Measurements from ENCODE around the gene STARD4. TPM values are rescaled to one million over a fixed set of nuclear protein-coding genes. Genes with fewer than 3 reads are reported as not detected.

Gene STARD4, protein sequence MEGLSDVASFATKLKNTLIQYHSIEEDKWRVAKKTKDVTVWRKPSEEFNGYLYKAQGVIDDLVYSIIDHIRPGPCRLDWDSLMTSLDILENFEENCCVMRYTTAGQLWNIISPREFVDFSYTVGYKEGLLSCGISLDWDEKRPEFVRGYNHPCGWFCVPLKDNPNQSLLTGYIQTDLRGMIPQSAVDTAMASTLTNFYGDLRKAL
- 49.1 and 74.8 TPM in 2 replicates for total RNA-seq (2012; rRNA removed)

- H3K9me3 ChIP-seq (replicated peaks; ENCODE audit: low read length) = no peaks in the 10 kb centered on the region
- H3K36me3 ChIP-seq (ENCODE audit: insufficient read depth, low read length) = no peaks in the 10 kb centered on the region
- peaks cover 18% of the 10 kb centered on the region for H3K4me1 ChIP-seq (ENCODE audit: control insufficient read depth, insufficient read depth, low read length)
- H3K4me3 ChIP-seq (ENCODE audit: low read length) = peak within 1 kb of the TSS; percentile 94
- peak within 1 kb of the TSS; percentile 89 for H3K4me2 ChIP-seq (ENCODE audit: low read length)
- no peaks in the 10 kb centered on the region for H3K27me3 ChIP-seq (ENCODE audit: control insufficient read depth, insufficient read depth, low read length)
- H3K9ac ChIP-seq (ENCODE audit: low read depth, low read length) = peak within 1 kb of the TSS; percentile 91
Measured at GRCh38 chr5:111512375-111513130, at the start of gene STARD4. Gene STARD4, minus strand, starts transcription at chr5:111512535. Its CDS starts 5,102 bp downstream, at chr5:111507433.

GRCh38 chr5:111559680-111560079 lies 47.3 kb upstream of the STARD4 start:
- no peaks in the 10 kb centered on the region for H3K27me3 ChIP-seq (ENCODE audit: control insufficient read depth, insufficient read depth, low read length)
- no peaks in the 10 kb centered on the region for H3K36me3 ChIP-seq (ENCODE audit: insufficient read depth, low read length)
- H3K9me3 ChIP-seq (replicated peaks; ENCODE audit: low read length) = no peaks in the 10 kb centered on the region
- no peak overlapping the region for H3K4me3 ChIP-seq (ENCODE audit: low read length)
- H3K9ac ChIP-seq (ENCODE audit: low read depth, low read length) = no peak overlapping the region
- no peaks in the 10 kb centered on the region for H3K4me1 ChIP-seq (ENCODE audit: control insufficient read depth, insufficient read depth, low read length)
- no peak overlapping the region for H3K4me2 ChIP-seq (ENCODE audit: low read length)

DNA sequence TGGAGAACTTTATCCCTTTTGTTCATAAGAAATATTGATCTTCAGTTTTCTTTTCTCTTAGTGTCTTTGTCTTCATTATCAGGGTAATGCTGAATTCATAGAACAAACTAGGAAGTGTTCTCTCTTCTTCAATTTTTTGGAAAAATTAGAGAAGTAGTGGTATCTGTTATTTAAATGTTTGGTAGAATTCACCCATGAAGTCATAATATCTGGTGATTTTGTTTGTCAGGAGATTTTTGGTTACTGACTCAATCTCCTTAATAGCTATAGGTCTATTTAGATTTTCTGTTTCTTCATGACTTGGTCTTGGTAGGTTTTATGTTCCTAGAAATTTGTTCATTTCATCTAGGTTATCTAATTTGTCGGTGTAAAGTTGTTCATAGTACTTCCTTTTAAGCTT lies 45.4 kb upstream of the STARD4 start:
- Histone ChIP-seq H3K9ac (ENCODE audit: low read depth, low read length) (no peak overlapping the region), H3K27me3 (ENCODE audit: control insufficient read depth, insufficient read depth, low read length) (no peaks in the 10 kb centered on the region), H3K4me3 (ENCODE audit: low read length) (no peak overlapping the region), H3K4me2 (ENCODE audit: low read length) (no peak overlapping the region), H3K36me3 (ENCODE audit: insufficient read depth, low read length) (no peaks in the 10 kb centered on the region), H3K9me3 (replicated peaks; ENCODE audit: low read length) (no peaks in the 10 kb centered on the region), H3K4me1 (ENCODE audit: control insufficient read depth, insufficient read depth, low read length) (no peaks in the 10 kb centered on the region)

DNA sequence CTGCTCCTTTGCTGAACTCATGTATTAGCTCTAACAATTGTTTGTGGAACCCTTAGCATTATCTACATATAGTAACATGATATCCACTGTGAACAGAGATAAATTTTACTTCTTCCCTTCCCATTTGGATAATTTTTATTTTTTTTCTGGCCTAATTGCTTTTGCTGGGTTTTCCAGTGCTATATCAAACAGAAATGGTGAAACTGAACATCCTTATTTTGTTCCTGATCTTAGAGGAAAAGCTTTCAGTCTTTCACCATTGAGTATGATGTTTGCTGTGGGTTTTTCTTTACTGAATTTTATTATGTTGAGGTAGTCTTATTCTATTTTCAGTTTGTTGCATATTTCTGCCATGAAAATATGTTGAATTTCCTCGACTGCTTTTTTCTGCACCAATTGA lies 44.8 kb upstream of the STARD4 start:
- Histone ChIP-seq H3K27me3 (ENCODE audit: control insufficient read depth, insufficient read depth, low read length) (no peaks in the 10 kb centered on the region), H3K36me3 (ENCODE audit: insufficient read depth, low read length) (no peaks in the 10 kb centered on the region)

DNA sequence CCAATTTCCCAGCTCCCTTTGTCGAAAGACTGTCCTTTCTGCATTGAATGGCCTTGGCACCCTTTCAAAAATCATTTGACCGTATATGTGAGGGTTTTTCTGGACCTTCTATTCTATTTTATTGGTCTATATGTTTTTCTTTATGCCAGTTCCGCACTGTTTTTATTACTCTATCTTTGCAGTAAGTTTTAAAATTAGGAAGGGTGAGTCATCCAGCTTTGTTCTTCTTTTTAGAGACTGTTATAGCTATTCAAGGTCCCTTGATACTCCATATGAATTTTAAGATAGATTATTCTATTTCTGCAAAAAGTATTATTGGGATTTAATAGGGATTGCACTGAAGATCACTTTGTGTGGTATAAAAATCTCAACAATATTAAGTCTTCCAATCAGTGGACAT lies 44.2 kb upstream of the STARD4 start:
- Histone ChIP-seq H3K36me3 (ENCODE audit: insufficient read depth, low read length) (no peaks in the 10 kb centered on the region), H3K9me3 (replicated peaks; ENCODE audit: low read length) (no peaks in the 10 kb centered on the region), H3K4me2 (ENCODE audit: low read length) (no peak overlapping the region), H3K4me1 (ENCODE audit: control insufficient read depth, insufficient read depth, low read length) (peaks cover 4% of the 10 kb centered on the region), H3K4me3 (ENCODE audit: low read length) (no peak overlapping the region), H3K27me3 (ENCODE audit: control insufficient read depth, insufficient read depth, low read length) (no peaks in the 10 kb centered on the region), H3K9ac (ENCODE audit: low read depth, low read length) (no peak overlapping the region)

More for the DNA sequence above, 44.8 kb upstream of the STARD4 start:
- Histone ChIP-seq H3K9ac (ENCODE audit: low read depth, low read length) (no peak overlapping the region), H3K4me3 (ENCODE audit: low read length) (no peak overlapping the region), H3K4me1 (ENCODE audit: control insufficient read depth, insufficient read depth, low read length) (no peaks in the 10 kb centered on the region), H3K9me3 (replicated peaks; ENCODE audit: low read length) (no peaks in the 10 kb centered on the region), H3K4me2 (ENCODE audit: low read length) (no peak overlapping the region)

DNA sequence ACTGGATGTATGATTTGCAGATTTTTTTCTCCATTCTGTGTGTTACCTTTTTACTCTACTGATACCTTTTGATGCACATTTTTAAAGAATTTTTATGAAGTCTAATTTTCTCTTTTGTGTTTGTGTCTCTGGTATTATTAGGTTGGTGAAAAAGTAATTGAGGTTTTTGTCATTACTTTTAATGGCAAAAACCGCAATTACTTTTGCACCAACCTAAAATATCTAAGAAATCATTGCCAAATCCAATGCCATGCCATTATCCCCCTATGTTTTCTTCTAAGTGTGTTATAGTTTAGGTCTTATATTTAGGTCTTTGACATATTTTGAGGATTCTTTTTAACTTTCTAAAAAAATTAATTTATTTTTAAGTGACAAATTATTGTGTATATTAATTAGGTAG lies 43.4 kb upstream of the STARD4 start:
- H3K4me3 ChIP-seq (ENCODE audit: low read length) = no peak overlapping the region
- H3K27me3 ChIP-seq (ENCODE audit: control insufficient read depth, insufficient read depth, low read length) = no peaks in the 10 kb centered on the region
- H3K9me3 ChIP-seq (replicated peaks; ENCODE audit: low read length) = no peaks in the 10 kb centered on the region
- H3K9ac ChIP-seq (ENCODE audit: low read depth, low read length) = no peak overlapping the region
- peaks cover 11% of the 10 kb centered on the region for H3K4me1 ChIP-seq (ENCODE audit: control insufficient read depth, insufficient read depth, low read length)
- H3K36me3 ChIP-seq (ENCODE audit: insufficient read depth, low read length) = no peaks in the 10 kb centered on the region
- no peak overlapping the region for H3K4me2 ChIP-seq (ENCODE audit: low read length)

- H3K9me3 ChIP-seq (replicated peaks; ENCODE audit: low read length) = no peaks in the 10 kb centered on the region
- no peak overlapping the region for H3K9ac ChIP-seq (ENCODE audit: low read depth, low read length)
- H3K4me3 ChIP-seq (ENCODE audit: low read length) = no peak overlapping the region
- no peak overlapping the region for H3K4me2 ChIP-seq (ENCODE audit: low read length)
- no peaks in the 10 kb centered on the region for H3K36me3 ChIP-seq (ENCODE audit: insufficient read depth, low read length)
- peaks cover 13% of the 10 kb centered on the region for H3K4me1 ChIP-seq (ENCODE audit: control insufficient read depth, insufficient read depth, low read length)
- H3K27me3 ChIP-seq (ENCODE audit: control insufficient read depth, insufficient read depth, low read length) = no peaks in the 10 kb centered on the region
Measured at GRCh38 chr5:111553868-111554267, 41.5 kb upstream of the STARD4 start.

DNA sequence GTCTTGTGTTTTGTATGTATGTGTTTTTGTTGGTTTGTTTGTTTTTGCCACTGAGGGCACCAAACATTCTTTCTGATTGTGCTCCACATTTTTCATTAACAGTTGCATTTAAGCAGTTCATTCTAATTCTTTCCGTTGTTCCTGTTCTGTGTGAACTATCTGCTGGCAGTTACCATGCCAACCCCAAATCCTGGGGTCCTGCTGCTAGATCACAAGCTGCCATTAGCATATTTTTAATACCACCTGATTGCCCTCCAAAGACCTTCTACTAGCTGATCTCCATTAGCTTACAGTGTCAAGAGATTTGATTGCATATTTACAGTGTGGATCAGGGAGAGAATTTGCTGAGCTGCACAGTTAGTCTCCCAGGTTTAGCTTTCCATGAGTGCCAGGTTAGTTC lies 40.6 kb upstream of the STARD4 start:
- no peaks in the 10 kb centered on the region for H3K9me3 ChIP-seq (replicated peaks; ENCODE audit: low read length)
- H3K4me1 ChIP-seq (ENCODE audit: control insufficient read depth, insufficient read depth, low read length) = peaks cover 13% of the 10 kb centered on the region
- H3K9ac ChIP-seq (ENCODE audit: low read depth, low read length) = no peak overlapping the region
- H3K36me3 ChIP-seq (ENCODE audit: insufficient read depth, low read length) = no peaks in the 10 kb centered on the region
- no peak overlapping the region for H3K4me2 ChIP-seq (ENCODE audit: low read length)
- no peak overlapping the region for H3K4me3 ChIP-seq (ENCODE audit: low read length)
- H3K27me3 ChIP-seq (ENCODE audit: control insufficient read depth, insufficient read depth, low read length) = no peaks in the 10 kb centered on the region

GRCh38 chr5:111552492-111552891 lies 40.2 kb upstream of the STARD4 start:
- Histone ChIP-seq H3K4me1 (ENCODE audit: control insufficient read depth, insufficient read depth, low read length) (peaks cover 13% of the 10 kb centered on the region), H3K27me3 (ENCODE audit: control insufficient read depth, insufficient read depth, low read length) (no peaks in the 10 kb centered on the region), H3K9me3 (replicated peaks; ENCODE audit: low read length) (no peaks in the 10 kb centered on the region), H3K4me2 (ENCODE audit: low read length) (no peak overlapping the region), H3K9ac (ENCODE audit: low read depth, low read length) (no peak overlapping the region), H3K4me3 (ENCODE audit: low read length) (no peak overlapping the region), H3K36me3 (ENCODE audit: insufficient read depth, low read length) (no peaks in the 10 kb centered on the region)

GRCh38 chr5:111551569-111552275 lies 39.4 kb upstream of the STARD4 start:
- H3K4me1 ChIP-seq (ENCODE audit: control insufficient read depth, insufficient read depth, low read length) = peaks cover 13% of the 10 kb centered on the region
- H3K4me3 ChIP-seq (ENCODE audit: low read length) = no peak overlapping the region
- H3K9ac ChIP-seq (ENCODE audit: low read depth, low read length) = no peak overlapping the region

GRCh38 chr5:111551161-111551560 lies 38.8 kb upstream of the STARD4 start:
- no peaks in the 10 kb centered on the region for H3K36me3 ChIP-seq (ENCODE audit: insufficient read depth, low read length)
- H3K4me2 ChIP-seq (ENCODE audit: low read length) = peak overlapping the region; percentile 46
- H3K4me3 ChIP-seq (ENCODE audit: low read length) = no peak overlapping the region
- H3K9ac ChIP-seq (ENCODE audit: low read depth, low read length) = peak overlapping the region; percentile 25
- no peaks in the 10 kb centered on the region for H3K9me3 ChIP-seq (replicated peaks; ENCODE audit: low read length)
- peaks cover 13% of the 10 kb centered on the region for H3K4me1 ChIP-seq (ENCODE audit: control insufficient read depth, insufficient read depth, low read length)
- no peaks in the 10 kb centered on the region for H3K27me3 ChIP-seq (ENCODE audit: control insufficient read depth, insufficient read depth, low read length)

More at GRCh38 chr5:111551569-111552275, 39.4 kb upstream of the STARD4 start:
- H3K9me3 ChIP-seq (replicated peaks; ENCODE audit: low read length) = no peaks in the 10 kb centered on the region
- H3K4me2 ChIP-seq (ENCODE audit: low read length) = no peak overlapping the region
- no peaks in the 10 kb centered on the region for H3K27me3 ChIP-seq (ENCODE audit: control insufficient read depth, insufficient read depth, low read length)
- no peaks in the 10 kb centered on the region for H3K36me3 ChIP-seq (ENCODE audit: insufficient read depth, low read length)

All from skeletal muscle satellite cell (primary cell).